Loucy (cell line): ENCODE measurements around the gene JAZF1.

Experiments used
- H2AFZ ChIP-seq: fragments of 200-600 bp; sonication (generic); 2 replicates; pipeline ENCODE4 v1.6.0; 2016; ENCODE audit warnings: antibody characterized with exemption, mild to moderate bottlenecking, low read length, moderate library complexity
- H3F3A ChIP-seq: fragments of 200-600 bp; 2 replicates; pipeline ENCODE4 v1.6.0; 2016; ENCODE audit warnings: antibody characterized with exemption, low read depth, mild to moderate bottlenecking
- H3K27me3 ChIP-seq: fragments of 200-600 bp; sonication (generic); 2 replicates; pipeline ENCODE4 v1.6.1; 2014; ENCODE audit warnings: low read length, mild to moderate bottlenecking; ENCODE audit not compliant: insufficient read depth, poor library complexity, severe bottlenecking
- H3K36me3 ChIP-seq: fragments of 200-600 bp; sonication (generic); 2 replicates; pipeline ENCODE4 v1.6.1; 2016; ENCODE audit warnings: low read length; ENCODE audit not compliant: insufficient read depth
- H3K4me1 ChIP-seq: fragments of 200-600 bp; sonication (generic); 2 replicates; pipeline ENCODE4 v1.5.1; 2014; ENCODE audit warnings: low read length, mild to moderate bottlenecking; ENCODE audit not compliant: insufficient read depth, poor library complexity, severe bottlenecking
- H3K4me2 ChIP-seq: fragments of 200-600 bp; sonication (generic); 2 replicates; pipeline ENCODE4 v1.6.0; 2014; ENCODE audit warnings: antibody characterized with exemption, low read length, low read depth, mild to moderate bottlenecking; ENCODE audit not compliant: poor library complexity, severe bottlenecking
- H3K4me3 ChIP-seq: fragments of 200-600 bp; sonication (generic); 2 replicates; pipeline ENCODE4 v1.5.1; 2014; ENCODE audit warnings: low read length, mild to moderate bottlenecking, mixed read lengths; ENCODE audit not compliant: poor library complexity, severe bottlenecking
- H3K79me2 ChIP-seq: fragments of 200-600 bp; sonication (generic); 2 replicates; pipeline ENCODE4 v1.6.1; 2014; ENCODE audit warnings: low read length; ENCODE audit not compliant: insufficient read depth
- H3K9ac ChIP-seq: fragments of 200-600 bp; sonication (generic); 2 replicates; pipeline ENCODE4 v1.6.0; 2014; ENCODE audit warnings: mild to moderate bottlenecking, low read depth, low read length, moderate library complexity; ENCODE audit not compliant: poor library complexity, severe bottlenecking
- H3K9me2 ChIP-seq: fragments of 200-600 bp; sonication (generic); replicated peaks from 2 replicates; pipeline ENCODE4 v1.6.1; 2016; ENCODE audit warnings: low read depth, low read length, mixed read lengths
- H3K9me3 ChIP-seq: fragments of 200-600 bp; sonication (generic); 2 replicates; pipeline ENCODE4 v1.6.1; 2014; ENCODE audit warnings: mild to moderate bottlenecking, antibody characterized with exemption, low read length, low read depth; ENCODE audit not compliant: insufficient read depth
- H4K20me1 ChIP-seq: fragments of 200-600 bp; sonication (generic); 2 replicates; pipeline ENCODE4 v1.6.0; 2014; ENCODE audit warnings: antibody characterized with exemption, low read length, mild to moderate bottlenecking; ENCODE audit not compliant: insufficient read depth, poor library complexity, severe bottlenecking
- EZH2phosphoT487 ChIP-seq: fragments of 200-600 bp; IDR thresholded peaks from 2 replicates; pipeline ENCODE4 v1.6.1; 2018; ENCODE audit warnings: antibody characterized with exemption, mild to moderate bottlenecking, moderate library complexity, borderline replicate concordance
- TF ChIP-seq, protein P1 (sequence below): fragments of 200-600 bp; sonication (generic); conservative IDR thresholded peaks from 2 replicates; pipeline ENCODE4 v1.5.1; 2014; ENCODE audit warnings: mild to moderate bottlenecking, antibody characterized with exemption, low read length

The JAZF1 gene

DNA sequence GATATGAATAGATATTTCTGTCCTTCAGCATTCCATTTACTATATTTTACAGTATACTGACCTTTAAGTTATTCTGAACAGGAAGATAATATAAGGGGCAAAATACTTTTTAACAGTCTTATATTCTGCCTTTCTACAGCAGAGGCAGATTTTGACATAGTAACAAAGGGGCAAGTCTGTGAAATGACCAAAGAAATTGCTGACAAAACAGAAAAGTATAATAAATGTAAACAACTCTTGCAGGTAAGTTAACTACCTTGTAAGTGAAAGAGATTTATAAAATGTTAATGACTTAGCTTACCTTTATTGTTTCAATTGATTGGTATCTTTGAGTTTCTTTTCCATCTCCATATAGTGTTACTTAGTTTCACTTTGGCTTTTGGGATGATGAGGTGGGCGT lies 384.6 kb downstream of the JAZF1 start:
- Histone ChIP-seq H3K4me2 (no peak overlapping the region), H3K9ac (no peak overlapping the region), H3K9me2 (no peaks in the 10 kb centered on the region), H3K4me1 (no peaks in the 10 kb centered on the region), H3F3A (no peaks in the 10 kb centered on the region), H3K27me3 (no peaks in the 10 kb centered on the region), H3K9me3 (no peaks in the 10 kb centered on the region), H3K36me3 (peaks cover 79% of the 10 kb centered on the region), H2AFZ (no peak overlapping the region), H3K79me2 (no peaks in the 10 kb centered on the region; the same call in 1 of the 2 replicates), H3K4me3 (no peak overlapping the region), H4K20me1 (no peaks in the 10 kb centered on the region)
- TF ChIP-seq, protein P1, sequence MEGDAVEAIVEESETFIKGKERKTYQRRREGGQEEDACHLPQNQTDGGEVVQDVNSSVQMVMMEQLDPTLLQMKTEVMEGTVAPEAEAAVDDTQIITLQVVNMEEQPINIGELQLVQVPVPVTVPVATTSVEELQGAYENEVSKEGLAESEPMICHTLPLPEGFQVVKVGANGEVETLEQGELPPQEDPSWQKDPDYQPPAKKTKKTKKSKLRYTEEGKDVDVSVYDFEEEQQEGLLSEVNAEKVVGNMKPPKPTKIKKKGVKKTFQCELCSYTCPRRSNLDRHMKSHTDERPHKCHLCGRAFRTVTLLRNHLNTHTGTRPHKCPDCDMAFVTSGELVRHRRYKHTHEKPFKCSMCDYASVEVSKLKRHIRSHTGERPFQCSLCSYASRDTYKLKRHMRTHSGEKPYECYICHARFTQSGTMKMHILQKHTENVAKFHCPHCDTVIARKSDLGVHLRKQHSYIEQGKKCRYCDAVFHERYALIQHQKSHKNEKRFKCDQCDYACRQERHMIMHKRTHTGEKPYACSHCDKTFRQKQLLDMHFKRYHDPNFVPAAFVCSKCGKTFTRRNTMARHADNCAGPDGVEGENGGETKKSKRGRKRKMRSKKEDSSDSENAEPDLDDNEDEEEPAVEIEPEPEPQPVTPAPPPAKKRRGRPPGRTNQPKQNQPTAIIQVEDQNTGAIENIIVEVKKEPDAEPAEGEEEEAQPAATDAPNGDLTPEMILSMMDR = no peak
- TF ChIP-seq EZH2phosphoT487 = no peak

DNA sequence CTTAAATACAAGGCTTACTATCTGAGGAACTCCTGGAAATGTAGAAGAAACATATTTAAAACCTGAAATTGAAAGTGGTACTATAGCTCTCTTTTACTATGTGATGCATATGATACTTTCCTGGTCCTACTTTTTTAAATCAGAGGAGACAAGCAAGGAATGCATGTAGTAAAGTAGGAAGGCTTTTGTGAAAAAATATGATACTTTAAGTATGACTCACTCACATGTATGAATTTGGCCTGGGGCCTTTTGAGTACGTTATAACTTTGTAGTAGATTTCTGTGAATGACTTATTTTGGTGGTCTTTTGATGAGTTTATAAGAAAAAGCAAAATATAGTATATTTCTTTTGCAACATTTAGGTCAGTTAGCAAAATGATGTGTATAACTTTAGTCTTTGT lies 386.8 kb downstream of the JAZF1 start:
- H3K4me3 ChIP-seq = no peak overlapping the region
- H3K4me1 ChIP-seq = no peaks in the 10 kb centered on the region
- H4K20me1 ChIP-seq = no peaks in the 10 kb centered on the region
- H3K9me3 ChIP-seq = no peaks in the 10 kb centered on the region
- no peak overlapping the region for H2AFZ ChIP-seq
- peaks cover 84% of the 10 kb centered on the region for H3K36me3 ChIP-seq
- TF ChIP-seq, protein P1 = no peak
- TF ChIP-seq EZH2phosphoT487 = no peak
- H3K9ac ChIP-seq = no peak overlapping the region
- H3K27me3 ChIP-seq = no peaks in the 10 kb centered on the region
- H3F3A ChIP-seq = no peaks in the 10 kb centered on the region
- H3K79me2 ChIP-seq = peaks cover 4% of the 10 kb centered on the region
- H3K4me2 ChIP-seq = no peak overlapping the region
- no peaks in the 10 kb centered on the region for H3K9me2 ChIP-seq

DNA sequence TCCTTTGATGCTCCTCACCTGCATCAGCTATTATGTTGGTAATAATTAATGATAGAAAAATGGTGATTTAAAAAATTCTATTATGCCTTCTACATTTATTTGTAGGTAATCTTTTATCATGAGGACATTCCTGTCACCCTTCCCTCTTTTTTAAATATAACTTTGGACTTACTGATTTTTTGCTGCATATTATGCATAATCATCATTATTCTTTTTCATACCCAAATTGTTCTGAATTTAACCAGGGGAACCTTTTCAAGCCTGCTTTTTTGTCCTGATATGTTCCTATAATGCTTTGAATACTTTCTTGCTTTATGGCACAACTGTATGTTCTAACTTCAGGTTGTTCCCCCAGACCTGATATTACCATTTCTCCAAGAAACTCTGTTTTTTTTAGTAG lies 392.2 kb downstream of the JAZF1 start:
- Histone ChIP-seq H3F3A (no peaks in the 10 kb centered on the region), H2AFZ (no peak overlapping the region), H3K4me2 (no peak overlapping the region), H3K9ac (no peak overlapping the region), H3K9me2 (no peaks in the 10 kb centered on the region), H3K9me3 (no peaks in the 10 kb centered on the region), H3K79me2 (peaks cover 12% of the 10 kb centered on the region), H3K36me3 (peaks cover 77% of the 10 kb centered on the region), H3K4me3 (no peak overlapping the region), H4K20me1 (peaks cover 5% of the 10 kb centered on the region), H3K27me3 (no peaks in the 10 kb centered on the region), H3K4me1 (no peaks in the 10 kb centered on the region)
- TF ChIP-seq, protein P1 = no peak
- no peak for TF ChIP-seq EZH2phosphoT487
